Naive thymus-derived CD4-positive, alpha-beta T cell (primary cell): ENCODE data around the gene ITPRID2. TPM values are rescaled to one million over a fixed set of nuclear protein-coding genes. Genes with fewer than 3 reads are reported as not detected.

Source experiments
- ATAC-seq: fragments of 150-1000 bp; cut with Tn5 transposase; 2 replicates; pipeline ENCODE4 v1.10.0; 2021; ENCODE audit warnings: mild to moderate bottlenecking, moderate library complexity
- CTCF ChIA-PET: fragments of 350-600 bp; sonication (Branson Sonifier 250); formaldehyde crosslinking; loops from one replicate; lab custom pipeline; 2021; ENCODE audit warnings: antibody characterized with exemption; lab: Charles Lee
- POLR2A ChIA-PET: fragments of 350-600 bp; sonication (Branson Sonifier 250); formaldehyde crosslinking; loops from one replicate; lab custom pipeline; 2021; ENCODE audit warnings: antibody characterized with exemption, inconsistent platforms; lab: Charles Lee
- DNase-seq, 9 donors: peaks; one replicate each; pipeline versions ENCODE4 v3.0.0 to v3.0.0-alpha.2; 2020 to 2022; ENCODE audit warnings: mixed read lengths in 1 of 9
- H3K27ac ChIP-seq: one replicate; pipeline ENCODE4 v1.7.0; 2013; ENCODE audit warnings: mild to moderate bottlenecking, low read depth, low read length, moderate library complexity
- H3K27me3 ChIP-seq, 2 donors: one replicate each; pipeline ENCODE4 v1.7.0; 2013; ENCODE audit warnings: low read length in 2 of 2, mild to moderate bottlenecking in 2 of 2, moderate library complexity in 2 of 2; ENCODE audit not compliant: control insufficient read depth in 2 of 2, insufficient read depth in 2 of 2
- H3K36me3 ChIP-seq, 3 experiments: 1 replicate in 2 of 3; 2 replicates in 1 of 3; pipeline ENCODE4 v1.7.0; 2013; ENCODE audit warnings: low read length in 3 of 3, mild to moderate bottlenecking in 3 of 3, moderate library complexity in 1 of 3; ENCODE audit not compliant: insufficient read depth in 3 of 3, control insufficient read depth in 2 of 3
- H3K4me1 ChIP-seq, 2 donors: one replicate each; pipeline ENCODE4 v1.7.0; 2013; ENCODE audit warnings: low read length in 2 of 2, mild to moderate bottlenecking in 2 of 2, moderate library complexity in 1 of 2; ENCODE audit not compliant: control insufficient read depth in 2 of 2, insufficient read depth in 2 of 2
- H3K4me3 ChIP-seq: 2 replicates; pipeline ENCODE4 v1.7.0; 2013; ENCODE audit warnings: mild to moderate bottlenecking, low read length
- H3K9me3 ChIP-seq, 3 experiments: 1 replicate in 2 of 3; 2 replicates in 1 of 3; pipeline ENCODE4 v1.7.0; 2013; ENCODE audit warnings: low read length in 3 of 3; ENCODE audit not compliant: control insufficient read depth in 2 of 3
- H3K27ac Mint-ChIP-seq, 9 donors: one replicate each; pipeline ENCODE4 v1.8.0; 2020 to 2022; ENCODE audit warnings: mixed read lengths in 9 of 9, mild to moderate bottlenecking in 8 of 9, moderate library complexity in 5 of 9, inconsistent platforms in 2 of 9
- H3K27me3 Mint-ChIP-seq, 5 donors: one replicate each; pipeline ENCODE4 v1.8.0; 2021 to 2022; ENCODE audit warnings: mixed read lengths in 5 of 5, mild to moderate bottlenecking in 1 of 5
- H3K36me3 Mint-ChIP-seq, 5 donors: one replicate each; pipeline ENCODE4 v1.8.0; 2020 to 2022; ENCODE audit warnings: mixed read lengths in 5 of 5, mild to moderate bottlenecking in 3 of 5, inconsistent platforms in 1 of 5
- H3K4me1 Mint-ChIP-seq, 7 donors: one replicate each; pipeline ENCODE4 v1.8.0; 2020 to 2022; ENCODE audit warnings: mixed read lengths in 7 of 7, mild to moderate bottlenecking in 3 of 7, inconsistent platforms in 1 of 7
- H3K4me3 Mint-ChIP-seq, 10 donors: one replicate each; pipeline ENCODE4 v1.8.0; 2020 to 2022; ENCODE audit warnings: mild to moderate bottlenecking in 10 of 10, mixed read lengths in 10 of 10, moderate library complexity in 6 of 10, inconsistent platforms in 2 of 10
- H3K9me3 Mint-ChIP-seq, 11 donors: one replicate each; pipeline ENCODE4 v1.8.0; 2020 to 2022; ENCODE audit warnings: mixed read lengths in 11 of 11, mild to moderate bottlenecking in 4 of 11, inconsistent platforms in 1 of 11, moderate library complexity in 1 of 11
- intact Hi-C, 2 donors: fragments of 100-400 bp; cut with micrococcal nuclease; formaldehyde crosslinking; loops; one replicate each; pipeline ENCODE4 v1.15.1; 2023
- polyA plus RNA-seq, 2 donors: library from polyadenylated mRNA; unstranded; fragments of 300-500 nt; fragmentation: Illumina TruSeq; gene quantifications; one replicate each; pipeline ENCODE4 v1.2.3, GENCODE V29; 2021
- total RNA-seq, 6 experiments: library from RNA in 5 of 6; stranded (reverse) in 5 of 6; gene quantifications; 1 replicate in 5 of 6; 2 replicates in 1 of 6; pipeline ENCODE4 v1.2.3 and lab custom pipeline; 2021 to 2026

The ITPRID2 gene
- total and polyA plus RNA-seq, 7 experiments from 2014 or later = 3.9 to 90.9 (median 42.4) TPM

DNA sequence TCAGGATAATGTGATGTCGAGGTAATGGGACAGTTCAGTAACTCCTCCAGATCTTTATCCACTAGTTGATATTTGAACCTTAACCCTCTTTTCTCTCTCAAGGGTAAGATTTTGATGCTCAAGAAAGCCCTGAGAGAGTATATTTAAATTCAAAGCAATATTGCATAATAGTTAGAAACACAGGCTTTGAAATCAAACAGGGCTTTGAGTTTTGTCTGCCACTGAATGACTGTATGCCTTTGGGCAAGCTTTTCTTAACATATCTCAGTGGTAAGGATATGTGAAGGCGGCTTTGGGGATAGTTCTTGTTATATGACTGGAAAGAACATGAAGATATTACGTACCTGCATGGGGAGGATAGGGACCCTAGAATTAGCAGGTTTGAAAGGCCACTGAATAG, 11.1 kb downstream of the ITPRID2 start:
- DNase-seq (no peak), ATAC-seq (no peak)
- Histone ChIP-seq H3K27me3 (no peaks in the 10 kb centered on the region), H3K4me1 (peaks cover 0 to 6% of the 10 kb centered on the region in 2 donors), H3K36me3 (peaks cover 0 to 14% (median 0%) of the 10 kb centered on the region in 3 experiments), H3K9me3 (no peaks in the 10 kb centered on the region), H3K27ac (no peak overlapping the region), H3K4me3 (no peak overlapping the region)
- Mint-ChIP-seq H3K27me3 (no peaks in the 10 kb centered on the region), H3K27ac (no peak overlapping the region), H3K36me3 (peaks cover 10 to 48% (median 39%) of the 10 kb centered on the region in 5 donors), H3K4me3 (no peak overlapping the region), H3K4me1 (peaks cover 9 to 40% (median 29%) of the 10 kb centered on the region in 7 donors), H3K9me3 (peaks cover 0 to 1% (median 0%) of the 10 kb centered on the region in 11 donors)
- intact Hi-C loops = loop anchor here (5.0 to 10.0 kb wide), 2 partner anchors 330 to 828 kb away; no protein-coding TSS in a partner anchor
- ChIA-PET CTCF (interaction anchor here (0.8 to 1.3 kb wide), 3 partner anchors 8 to 11 kb away, joined by 3 to 4 read pairs (median 3); partner anchors contain the start of gene ITPRID2), POLR2A (interaction anchor here (0.6 kb wide), 1 partner anchor 16 kb away, joined by 3 read pairs; no protein-coding TSS in a partner anchor)

DNA sequence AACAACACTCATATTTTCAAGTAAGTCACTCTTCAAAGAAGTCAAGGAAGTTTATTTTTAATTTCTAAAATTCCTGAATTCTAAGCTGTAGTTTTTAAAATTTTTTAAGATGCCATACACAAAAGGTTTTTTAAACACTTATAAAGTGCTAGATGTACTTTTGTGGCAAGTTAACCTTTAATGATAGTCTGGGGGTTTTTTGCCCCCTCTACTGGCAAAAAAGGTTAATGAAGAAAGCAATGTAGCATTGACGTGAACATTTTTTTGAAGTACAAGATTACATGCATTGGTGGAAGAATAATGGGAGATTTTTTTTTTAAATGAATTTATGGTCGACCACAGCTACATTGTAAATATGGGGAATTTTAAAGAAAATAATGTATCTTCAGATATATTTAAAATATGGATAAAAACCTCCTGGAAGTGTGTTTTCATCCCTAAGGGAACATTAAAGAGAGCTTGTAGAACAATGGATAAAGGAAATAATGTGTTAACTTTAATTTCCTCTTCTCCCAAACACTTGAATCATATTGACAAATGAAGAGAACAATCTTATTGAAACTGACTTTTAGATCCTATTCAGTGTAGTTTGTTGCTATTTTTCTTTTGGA, 12.6 kb downstream of the ITPRID2 start:
- peaks cover 0 to 6% of the 10 kb centered on the region in 2 donors for H3K4me1 ChIP-seq
- peak in 6 of 9 donors; percentile 19 to 50 (median 40) for DNase-seq
- peaks cover 0 to 14% (median 0%) of the 10 kb centered on the region in 3 experiments for H3K36me3 ChIP-seq
- no peak overlapping the region for H3K4me3 ChIP-seq
- H3K4me1 Mint-ChIP-seq = peaks cover 9 to 41% (median 25%) of the 10 kb centered on the region in 7 donors
- POLR2A ChIA-PET = interaction anchor here (0.8 kb wide), 1 partner anchor 12 kb away, joined by 3 read pairs; no protein-coding TSS in a partner anchor
- peak; percentile 66 for ATAC-seq
- no peaks in the 10 kb centered on the region for H3K27me3 Mint-ChIP-seq
- CTCF ChIA-PET = interaction anchor here (0.8 to 1.4 kb wide), 6 partner anchors 8 to 1780 kb away, joined by 3 to 9 read pairs (median 4); partner anchors contain the start of gene ITPRID2
- H3K27ac Mint-ChIP-seq = no peak overlapping the region
- intact Hi-C loops = loop anchor here (1.0 to 10.0 kb wide), 9 partner anchors 11 to 1780 kb away; no protein-coding TSS in a partner anchor
- peaks cover 0 to 1% (median 0%) of the 10 kb centered on the region in 11 donors for H3K9me3 Mint-ChIP-seq
- no peak overlapping the region for H3K4me3 Mint-ChIP-seq
- H3K36me3 Mint-ChIP-seq = peaks cover 7 to 49% (median 39%) of the 10 kb centered on the region in 5 donors
- H3K27ac ChIP-seq = no peak overlapping the region
- no peaks in the 10 kb centered on the region for H3K27me3 ChIP-seq
- no peaks in the 10 kb centered on the region for H3K9me3 ChIP-seq

DNA sequence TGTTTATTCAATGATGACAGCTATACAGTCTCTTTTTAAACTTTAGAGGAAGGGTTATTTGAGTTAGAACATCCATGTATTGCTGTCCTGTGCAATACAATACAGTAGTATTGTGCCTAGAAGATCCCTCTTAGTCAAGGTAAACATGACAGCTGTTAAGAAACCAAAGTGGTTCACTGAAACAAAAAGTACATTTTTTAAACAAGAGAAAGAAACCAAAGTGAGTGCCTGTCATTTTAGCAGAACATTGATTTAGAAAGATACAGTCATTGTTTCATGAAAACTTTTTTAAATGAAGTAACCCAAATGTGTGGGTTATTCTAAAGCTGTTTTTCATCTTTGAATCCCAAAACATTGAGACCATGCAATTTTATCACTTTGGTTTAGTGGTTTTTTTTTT, 15.5 kb downstream of the ITPRID2 start:
- Histone ChIP-seq H3K9me3 (no peaks in the 10 kb centered on the region), H3K4me3 (no peak overlapping the region), H3K27me3 (no peaks in the 10 kb centered on the region), H3K4me1 (no peaks in the 10 kb centered on the region), H3K27ac (no peak overlapping the region), H3K36me3 (peaks cover 0 to 13% (median 0%) of the 10 kb centered on the region in 3 experiments)
- ChIA-PET POLR2A (no interaction called here), CTCF (no interaction called here)
- H3K27ac Mint-ChIP-seq = no peak overlapping the region
- intact Hi-C loops = loop anchor here in 1 of 2 donors (10.0 kb wide), 1 partner anchor 832 kb away; no protein-coding TSS in a partner anchor
- DNase-seq (no peak), ATAC-seq (no peak)
- H3K4me1 Mint-ChIP-seq = peaks cover 4 to 25% (median 11%) of the 10 kb centered on the region in 7 donors
- peaks cover 8 to 36% (median 19%) of the 10 kb centered on the region in 5 donors for H3K36me3 Mint-ChIP-seq
- H3K9me3 Mint-ChIP-seq = peaks cover 0 to 1% (median 0%) of the 10 kb centered on the region in 11 donors
- H3K4me3 Mint-ChIP-seq = no peak overlapping the region
- H3K27me3 Mint-ChIP-seq = no peaks in the 10 kb centered on the region

DNA sequence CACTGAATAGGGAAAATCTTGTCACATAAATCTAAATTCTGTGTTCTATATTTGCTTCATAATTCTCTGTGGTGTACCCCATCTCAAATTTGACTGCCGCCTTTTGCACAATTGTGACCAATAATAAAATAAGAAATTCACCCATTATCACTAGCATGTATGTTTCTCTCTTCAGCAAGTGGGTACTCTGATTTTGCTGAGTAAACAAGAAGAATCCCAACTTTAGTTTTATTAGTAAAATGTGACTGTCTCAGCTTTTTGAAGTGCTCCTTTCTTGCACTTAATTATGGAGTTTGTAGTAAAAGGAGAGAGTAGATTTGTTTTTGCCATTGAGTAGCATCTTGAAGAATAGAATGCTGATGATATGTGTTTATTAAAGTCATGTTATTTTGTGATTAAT, 16.1 kb downstream of the ITPRID2 start:
- peaks cover 7 to 30% (median 17%) of the 10 kb centered on the region in 5 donors for H3K36me3 Mint-ChIP-seq
- POLR2A ChIA-PET = no interaction called here
- H3K4me3 Mint-ChIP-seq = no peak overlapping the region
- H3K27ac ChIP-seq = no peak overlapping the region
- H3K4me1 Mint-ChIP-seq = peaks cover 4 to 23% (median 11%) of the 10 kb centered on the region in 7 donors
- H3K27ac Mint-ChIP-seq = no peak overlapping the region
- CTCF ChIA-PET = no interaction called here
- intact Hi-C loops = loop anchor here in 1 of 2 donors (10.0 kb wide), 1 partner anchor 833 kb away; no protein-coding TSS in a partner anchor
- H3K27me3 Mint-ChIP-seq = no peaks in the 10 kb centered on the region
- no peaks in the 10 kb centered on the region for H3K4me1 ChIP-seq
- peaks cover 0 to 1% (median 0%) of the 10 kb centered on the region in 11 donors for H3K9me3 Mint-ChIP-seq
- DNase-seq (no peak), ATAC-seq (no peak)
- no peaks in the 10 kb centered on the region for H3K27me3 ChIP-seq
- H3K36me3 ChIP-seq = peaks cover 0 to 9% (median 0%) of the 10 kb centered on the region in 3 experiments
- H3K4me3 ChIP-seq = no peak overlapping the region
- no peaks in the 10 kb centered on the region for H3K9me3 ChIP-seq

DNA sequence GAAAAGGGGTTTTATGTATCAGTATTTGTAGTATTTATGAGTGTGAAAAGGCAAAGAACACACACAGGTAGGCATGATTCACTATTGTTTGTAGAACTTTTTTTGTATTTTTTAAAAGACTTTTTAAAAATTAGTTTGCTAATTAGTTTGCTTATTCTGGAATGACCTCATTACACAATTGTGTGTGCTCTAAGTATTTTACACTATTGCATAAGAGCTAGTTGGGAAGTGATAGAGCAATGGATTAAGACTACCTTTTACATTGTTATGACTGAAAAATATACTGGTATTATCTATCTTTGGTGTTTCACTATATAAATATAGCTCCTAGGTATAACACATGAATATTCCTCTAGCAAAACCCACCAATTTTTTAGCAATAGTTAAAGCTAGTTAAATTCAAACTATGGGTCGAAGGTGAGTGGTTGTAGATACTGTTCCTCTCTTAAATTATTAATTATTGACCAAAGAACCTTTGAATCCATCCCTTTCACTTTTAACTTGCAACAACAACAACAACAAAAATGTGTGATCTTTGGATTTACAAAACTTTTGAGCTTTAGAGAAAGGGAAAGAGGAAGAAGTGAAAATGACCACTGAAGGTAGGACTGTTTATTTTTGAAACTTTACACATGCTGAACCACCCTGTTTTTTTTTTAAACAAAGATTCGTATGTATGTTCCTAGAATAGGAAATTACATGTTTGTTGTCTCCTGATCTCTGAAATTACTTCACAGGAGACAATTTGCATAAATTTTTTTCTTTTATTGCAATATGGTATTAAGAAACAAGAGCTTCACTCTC, 18.7 kb downstream of the ITPRID2 start:
- Mint-ChIP-seq H3K4me1 (peaks cover 0 to 10% (median 4%) of the 10 kb centered on the region in 7 donors), H3K27me3 (no peaks in the 10 kb centered on the region), H3K27ac (no peak overlapping the region), H3K36me3 (peaks cover 14 to 42% (median 26%) of the 10 kb centered on the region in 5 donors), H3K4me3 (no peak overlapping the region), H3K9me3 (no peaks in the 10 kb centered on the region)
- Histone ChIP-seq H3K4me1 (no peaks in the 10 kb centered on the region), H3K27me3 (no peaks in the 10 kb centered on the region), H3K9me3 (no peaks in the 10 kb centered on the region), H3K27ac (no peak overlapping the region), H3K4me3 (no peak overlapping the region), H3K36me3 (peaks cover 0 to 16% (median 0%) of the 10 kb centered on the region in 3 experiments)
- no peak for DNase-seq
- ChIA-PET POLR2A (no interaction called here), CTCF (interaction anchor here (0.9 kb wide), 1 partner anchor 24 kb away, joined by 5 read pairs; no protein-coding TSS in a partner anchor)
- ATAC-seq = no peak
- intact Hi-C loops = no loop called here

DNA sequence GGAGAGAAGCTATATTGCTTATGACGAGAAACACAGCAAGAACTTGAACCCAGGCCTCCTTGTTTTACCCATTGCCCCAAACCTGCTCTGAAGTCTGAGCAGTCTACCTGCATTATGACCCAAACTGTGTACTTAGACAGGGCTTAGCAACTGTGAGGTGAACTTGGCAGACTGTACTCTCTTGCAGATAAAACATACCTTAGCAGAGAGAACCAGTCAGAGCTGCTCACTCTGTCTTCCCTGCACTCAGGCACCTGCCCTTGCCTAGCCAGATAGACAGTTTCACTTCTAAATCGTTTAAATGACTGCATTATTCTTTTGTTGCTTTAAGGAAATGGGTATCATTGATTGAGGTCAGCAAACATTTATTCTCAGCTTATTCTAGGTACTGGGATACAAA, 20.3 kb downstream of the ITPRID2 start:
- POLR2A ChIA-PET = no interaction called here
- no peaks in the 10 kb centered on the region for H3K27me3 Mint-ChIP-seq
- H3K9me3 ChIP-seq = no peaks in the 10 kb centered on the region
- H3K36me3 ChIP-seq = peaks cover 0 to 32% (median 4%) of the 10 kb centered on the region in 3 experiments
- H3K4me3 Mint-ChIP-seq = no peak overlapping the region
- H3K27ac ChIP-seq = no peak overlapping the region
- no peaks in the 10 kb centered on the region for H3K4me1 ChIP-seq
- H3K4me1 Mint-ChIP-seq = peaks cover 0 to 5% (median 0%) of the 10 kb centered on the region in 7 donors
- no peak overlapping the region for H3K27ac Mint-ChIP-seq
- peak; percentile 14 for ATAC-seq
- CTCF ChIA-PET = no interaction called here
- no peak overlapping the region for H3K4me3 ChIP-seq
- peaks cover 17 to 50% (median 32%) of the 10 kb centered on the region in 5 donors for H3K36me3 Mint-ChIP-seq
- intact Hi-C loops = no loop called here
- no peaks in the 10 kb centered on the region for H3K9me3 Mint-ChIP-seq
- H3K27me3 ChIP-seq = no peaks in the 10 kb centered on the region
- no peak for DNase-seq
